Measurements from ENCODE around the gene TMCC3.

Gene TMCC3

GRCh38 chr12:94588346-94588745, 62.0 kb downstream of the TMCC3 start:
- Histone ChIP-seq H2BK5ac (ENCODE audit: low read depth, low read length, poor library complexity) (peak overlapping the region; percentile 74), H3K4ac (ENCODE audit: low read depth, low read length) (no peak overlapping the region), H4K8ac (ENCODE audit: low read depth, low read length) (no peak overlapping the region), H4K12ac (ENCODE audit: low read depth, low read length) (no peak overlapping the region), H3K4me2 (ENCODE audit: low read length) (peak overlapping the region; percentile 48), H2BK120ac (ENCODE audit: insufficient read depth, low read length, poor library complexity) (peak overlapping the region; percentile 33), H3K14ac (ENCODE audit: low read length) (peak overlapping the region; percentile 41), H3K36me3 (ENCODE audit: control insufficient read depth in 1 of 2, insufficient read depth in 2 of 2, low read length in 2 of 2) (no peaks in the 10 kb centered on the region), H2BK12ac (ENCODE audit: low read length) (peak overlapping the region; percentile 9), H3K79me2 (ENCODE audit: control insufficient read depth, insufficient read depth, low read length, poor library complexity) (peaks cover 2% of the 10 kb centered on the region), H3K4me1 (ENCODE audit: control insufficient read depth in 1 of 2, insufficient read depth in 2 of 2, low read length in 2 of 2) (peaks cover 21 to 29% of the 10 kb centered on the region in 2 experiments), H3K23ac (ENCODE audit: low read length) (no peak overlapping the region), H3K27me3 (ENCODE audit: insufficient read depth, low read length) (no peaks in the 10 kb centered on the region), H3K27ac (ENCODE audit: low read depth, low read length) (peak overlapping the region; percentile 89), H4K91ac (ENCODE audit: low read depth, low read length) (peak overlapping the region; percentile 88), H3K18ac (ENCODE audit: low read length) (peak overlapping the region; percentile 43), H3K4me3 (ENCODE audit: low read depth, low read length) (no peak overlapping the region), H2AK5ac (ENCODE audit: low read length) (no peak overlapping the region), H3K79me1 (ENCODE audit: low read length) (peaks cover 21% of the 10 kb centered on the region), H3K9me3 (ENCODE audit: insufficient read depth, low read depth, low read length) (no peaks in the 10 kb centered on the region), H3K9ac (ENCODE audit: low read length) (no peak overlapping the region), H2AFZ (ENCODE audit: insufficient read depth, low read length, poor library complexity) (no peak overlapping the region)
- peak in 1 of 2 donors; percentile 71 for DNase-seq
- WGBS (ENCODE audit: extremely low coverage, insufficient coverage, insufficient read length), result no CpG with 5 or more reads among the region's 4 CpGs

- Histone ChIP-seq H3K27me3 (ENCODE audit: insufficient read depth, low read length) (no peaks in the 10 kb centered on the region), H3K4me1 (ENCODE audit: control insufficient read depth in 1 of 2, insufficient read depth in 2 of 2, low read length in 2 of 2) (peaks cover 21 to 29% of the 10 kb centered on the region in 2 experiments), H3K79me1 (ENCODE audit: low read length) (peaks cover 21% of the 10 kb centered on the region), H2BK5ac (ENCODE audit: low read depth, low read length, poor library complexity) (peak overlapping the region; percentile 85), H3K4me2 (ENCODE audit: low read length) (peak overlapping the region; percentile 48), H3K18ac (ENCODE audit: low read length) (peak overlapping the region; percentile 74), H2AK5ac (ENCODE audit: low read length) (peak overlapping the region; percentile 91), H3K4ac (ENCODE audit: low read depth, low read length) (peak overlapping the region; percentile 85), H2AFZ (ENCODE audit: insufficient read depth, low read length, poor library complexity) (no peak overlapping the region), H2BK120ac (ENCODE audit: insufficient read depth, low read length, poor library complexity) (peak overlapping the region; percentile 79), H4K12ac (ENCODE audit: low read depth, low read length) (no peak overlapping the region), H3K27ac (ENCODE audit: low read depth, low read length) (peak overlapping the region; percentile 89), H3K9me3 (ENCODE audit: insufficient read depth, low read depth, low read length) (no peaks in the 10 kb centered on the region), H4K8ac (ENCODE audit: low read depth, low read length) (peak overlapping the region; percentile 73), H3K23ac (ENCODE audit: low read length) (no peak overlapping the region), H3K9ac (ENCODE audit: low read length) (no peak overlapping the region), H2BK12ac (ENCODE audit: low read length) (peak overlapping the region; percentile 97), H3K14ac (ENCODE audit: low read length) (peak overlapping the region; percentile 81), H3K4me3 (ENCODE audit: low read depth, low read length) (no peak overlapping the region), H3K79me2 (ENCODE audit: control insufficient read depth, insufficient read depth, low read length, poor library complexity) (peaks cover 2% of the 10 kb centered on the region), H3K36me3 (ENCODE audit: control insufficient read depth in 1 of 2, insufficient read depth in 2 of 2, low read length in 2 of 2) (no peaks in the 10 kb centered on the region), H4K91ac (ENCODE audit: low read depth, low read length) (peak overlapping the region; percentile 83)
- peak in 1 of 2 donors; percentile 27 for DNase-seq
- WGBS (ENCODE audit: extremely low coverage, insufficient coverage, insufficient read length), result no CpG with 5 or more reads among the region's 14 CpGs
Observed at GRCh38 chr12:94587266-94588241, 62.8 kb downstream of the TMCC3 start.

- H2BK5ac ChIP-seq (ENCODE audit: low read depth, low read length, poor library complexity), result peak overlapping the region; percentile 85
- peaks cover 2 to 5% of the 10 kb centered on the region in 2 experiments for H3K36me3 ChIP-seq (ENCODE audit: control insufficient read depth in 1 of 2, insufficient read depth in 2 of 2, low read length in 2 of 2)
- H3K79me2 ChIP-seq (ENCODE audit: control insufficient read depth, insufficient read depth, low read length, poor library complexity), result peaks cover 2% of the 10 kb centered on the region
- peaks cover 21 to 32% of the 10 kb centered on the region in 2 experiments for H3K4me1 ChIP-seq (ENCODE audit: control insufficient read depth in 1 of 2, insufficient read depth in 2 of 2, low read length in 2 of 2)
- peak overlapping the region; percentile 6 for H3K4me2 ChIP-seq (ENCODE audit: low read length)
- peak overlapping the region; percentile 73 for H4K8ac ChIP-seq (ENCODE audit: low read depth, low read length)
- peak overlapping the region; percentile 97 for H2BK12ac ChIP-seq (ENCODE audit: low read length)
- no peak overlapping the region for H3K23ac ChIP-seq (ENCODE audit: low read length)
- H3K9ac ChIP-seq (ENCODE audit: low read length), result no peak overlapping the region
- H3K79me1 ChIP-seq (ENCODE audit: low read length), result peaks cover 21% of the 10 kb centered on the region
- no peaks in the 10 kb centered on the region for H3K27me3 ChIP-seq (ENCODE audit: insufficient read depth, low read length)
- no peak overlapping the region for H4K12ac ChIP-seq (ENCODE audit: low read depth, low read length)
- peak overlapping the region; percentile 74 for H3K18ac ChIP-seq (ENCODE audit: low read length)
- peak in 1 of 2 donors; percentile 88 for DNase-seq
- H3K14ac ChIP-seq (ENCODE audit: low read length), result peak overlapping the region; percentile 81
- peak overlapping the region; percentile 85 for H3K4ac ChIP-seq (ENCODE audit: low read depth, low read length)
- H4K91ac ChIP-seq (ENCODE audit: low read depth, low read length), result peak overlapping the region; percentile 83
- H2AK5ac ChIP-seq (ENCODE audit: low read length), result peak overlapping the region; percentile 91
- no CpG with 5 or more reads among the region's 8 CpGs for WGBS (ENCODE audit: extremely low coverage, insufficient coverage, insufficient read length)
- H3K27ac ChIP-seq (ENCODE audit: low read depth, low read length), result peak overlapping the region; percentile 89
- H2BK120ac ChIP-seq (ENCODE audit: insufficient read depth, low read length, poor library complexity), result peak overlapping the region; percentile 79
- H3K9me3 ChIP-seq (ENCODE audit: insufficient read depth, low read depth, low read length), result no peaks in the 10 kb centered on the region
- no peak overlapping the region for H3K4me3 ChIP-seq (ENCODE audit: low read depth, low read length)
- no peak overlapping the region for H2AFZ ChIP-seq (ENCODE audit: insufficient read depth, low read length, poor library complexity)
Observed at GRCh38 chr12:94586589-94587259, 63.6 kb downstream of the TMCC3 start.

GRCh38 chr12:94585626-94586025, 64.7 kb downstream of the TMCC3 start:
- Histone ChIP-seq H3K36me3 (ENCODE audit: control insufficient read depth in 1 of 2, insufficient read depth in 2 of 2, low read length in 2 of 2) (peaks cover 5 to 8% of the 10 kb centered on the region in 2 experiments), H3K4ac (ENCODE audit: low read depth, low read length) (no peak overlapping the region), H3K9me3 (ENCODE audit: insufficient read depth, low read depth, low read length) (no peaks in the 10 kb centered on the region), H3K27me3 (ENCODE audit: insufficient read depth, low read length) (no peaks in the 10 kb centered on the region), H3K4me1 (ENCODE audit: control insufficient read depth in 1 of 2, insufficient read depth in 2 of 2, low read length in 2 of 2) (peaks cover 21 to 31% of the 10 kb centered on the region in 2 experiments), H3K23ac (ENCODE audit: low read length) (no peak overlapping the region), H4K8ac (ENCODE audit: low read depth, low read length) (no peak overlapping the region), H2BK120ac (ENCODE audit: insufficient read depth, low read length, poor library complexity) (no peak overlapping the region), H3K14ac (ENCODE audit: low read length) (peak overlapping the region; percentile 64), H2BK5ac (ENCODE audit: low read depth, low read length, poor library complexity) (no peak overlapping the region), H2BK12ac (ENCODE audit: low read length) (peak overlapping the region; percentile 65), H2AK5ac (ENCODE audit: low read length) (no peak overlapping the region), H4K91ac (ENCODE audit: low read depth, low read length) (peak overlapping the region; percentile 79), H3K4me3 (ENCODE audit: low read depth, low read length) (no peak overlapping the region), H3K9ac (ENCODE audit: low read length) (no peak overlapping the region), H3K18ac (ENCODE audit: low read length) (peak overlapping the region; percentile 49), H3K79me1 (ENCODE audit: low read length) (peaks cover 20% of the 10 kb centered on the region), H3K4me2 (ENCODE audit: low read length) (no peak overlapping the region), H3K27ac (ENCODE audit: low read depth, low read length) (no peak overlapping the region), H4K12ac (ENCODE audit: low read depth, low read length) (no peak overlapping the region), H2AFZ (ENCODE audit: insufficient read depth, low read length, poor library complexity) (no peak overlapping the region), H3K79me2 (ENCODE audit: control insufficient read depth, insufficient read depth, low read length, poor library complexity) (peaks cover 2% of the 10 kb centered on the region)
- no peak for DNase-seq
- no CpG with 5 or more reads among the region's 3 CpGs for WGBS (ENCODE audit: extremely low coverage, insufficient coverage, insufficient read length)

All from trophoblast cell (in vitro differentiated cells and primary cell).